ENCODE measurements around the gene TMEM74B. TPM values are rescaled to one million over a fixed set of nuclear protein-coding genes. Genes with fewer than 3 reads are reported as not detected.
A peak's percentile ranks its signal among the peaks of the same experiment; 100 is the strongest.

Gene TMEM74B
- polyA plus RNA-seq, 3 donors: not detected

DNA sequence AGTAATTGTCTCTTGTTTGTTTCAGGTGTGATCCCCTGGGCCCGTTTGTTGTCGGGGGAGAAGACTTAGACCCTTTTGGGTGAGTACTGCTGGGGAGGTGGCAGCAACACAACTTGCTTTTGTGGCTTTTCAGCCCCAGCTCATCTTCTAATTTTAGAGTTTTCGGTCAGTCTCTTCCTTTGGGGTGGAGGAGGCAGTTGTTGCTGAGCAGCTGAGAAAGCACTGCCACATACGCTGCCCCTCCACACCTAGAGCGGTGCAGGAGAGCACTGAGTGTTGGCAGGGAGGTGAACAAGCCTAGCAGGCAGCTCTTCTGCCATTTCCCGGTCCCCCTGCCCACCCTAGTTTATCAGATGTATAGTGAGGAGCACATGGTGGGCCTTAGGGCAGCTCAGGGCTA lies 21.7 kb downstream of the TMEM74B start:
- H3K9ac ChIP-seq (ENCODE audit: insufficient read depth, low read length, poor library complexity, severe bottlenecking): no peak overlapping the region
- peaks cover 7% of the 10 kb centered on the region for H3K4me1 Mint-ChIP-seq
- no peaks in the 10 kb centered on the region for H3K4me1 ChIP-seq (ENCODE audit: control insufficient read depth in 1 of 2, insufficient read depth in 2 of 2, low read length in 2 of 2)
- TF ChIP-seq, protein P1, sequence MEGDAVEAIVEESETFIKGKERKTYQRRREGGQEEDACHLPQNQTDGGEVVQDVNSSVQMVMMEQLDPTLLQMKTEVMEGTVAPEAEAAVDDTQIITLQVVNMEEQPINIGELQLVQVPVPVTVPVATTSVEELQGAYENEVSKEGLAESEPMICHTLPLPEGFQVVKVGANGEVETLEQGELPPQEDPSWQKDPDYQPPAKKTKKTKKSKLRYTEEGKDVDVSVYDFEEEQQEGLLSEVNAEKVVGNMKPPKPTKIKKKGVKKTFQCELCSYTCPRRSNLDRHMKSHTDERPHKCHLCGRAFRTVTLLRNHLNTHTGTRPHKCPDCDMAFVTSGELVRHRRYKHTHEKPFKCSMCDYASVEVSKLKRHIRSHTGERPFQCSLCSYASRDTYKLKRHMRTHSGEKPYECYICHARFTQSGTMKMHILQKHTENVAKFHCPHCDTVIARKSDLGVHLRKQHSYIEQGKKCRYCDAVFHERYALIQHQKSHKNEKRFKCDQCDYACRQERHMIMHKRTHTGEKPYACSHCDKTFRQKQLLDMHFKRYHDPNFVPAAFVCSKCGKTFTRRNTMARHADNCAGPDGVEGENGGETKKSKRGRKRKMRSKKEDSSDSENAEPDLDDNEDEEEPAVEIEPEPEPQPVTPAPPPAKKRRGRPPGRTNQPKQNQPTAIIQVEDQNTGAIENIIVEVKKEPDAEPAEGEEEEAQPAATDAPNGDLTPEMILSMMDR (IDR thresholded peaks at IDR 0.05): no peak
- no CpG with 5 or more reads among the region's 6 CpGs for WGBS (ENCODE audit: insufficient coverage)
- H4K20me1 ChIP-seq (ENCODE audit: insufficient read depth, low read length): peaks cover 35% of the 10 kb centered on the region
- peak overlapping the region in 1 of 7 donors; percentile 31 for H3K27ac Mint-ChIP-seq
- no peak overlapping the region for H2AFZ ChIP-seq (ENCODE audit: insufficient read depth, low read depth, low read length, poor library complexity, severe bottlenecking)
- H3K4me3 Mint-ChIP-seq: no peak overlapping the region
- H3K4me3 ChIP-seq (replicated peaks in 1 of 3; ENCODE audit: low read depth in 2 of 3, low read length in 3 of 3): no peak overlapping the region
- H3K9me3 Mint-ChIP-seq: peaks cover 0 to 3% (median 0%) of the 10 kb centered on the region in 7 donors
- peaks cover 0 to 2% (median 0%) of the 10 kb centered on the region in 3 donors for H3K27me3 Mint-ChIP-seq (ENCODE audit: low read depth in 3 of 3)
- no peaks in the 10 kb centered on the region for H3K79me2 ChIP-seq (ENCODE audit: insufficient read depth, low read length)
- no peak for DNase-seq
- intact Hi-C loops (cut with micrococcal nuclease): no loop called here
- H3K36me3 Mint-ChIP-seq: peaks cover 73 to 80% of the 10 kb centered on the region in 2 donors
- no peak overlapping the region for H3K4me2 ChIP-seq (replicated peaks; ENCODE audit: extremely low read depth, low read length, poor library complexity, severe bottlenecking)
- H3K36me3 ChIP-seq (replicated peaks in 1 of 2; ENCODE audit: control insufficient read depth in 1 of 2, insufficient read depth in 2 of 2, low read length in 2 of 2): peaks cover 84 to 87% of the 10 kb centered on the region in 2 donors
- no peak overlapping the region for H3K27ac ChIP-seq (ENCODE audit: low read depth in 1 of 2, low read length in 2 of 2)
- H3K27me3 ChIP-seq (ENCODE audit: control insufficient read depth in 2 of 2, insufficient read depth in 2 of 2, low read length in 2 of 2): no peaks in the 10 kb centered on the region
- H3K9me3 ChIP-seq (replicated peaks in 1 of 2; ENCODE audit: control insufficient read depth in 1 of 2, insufficient read depth in 1 of 2, low read length in 2 of 2): no peaks in the 10 kb centered on the region

DNA sequence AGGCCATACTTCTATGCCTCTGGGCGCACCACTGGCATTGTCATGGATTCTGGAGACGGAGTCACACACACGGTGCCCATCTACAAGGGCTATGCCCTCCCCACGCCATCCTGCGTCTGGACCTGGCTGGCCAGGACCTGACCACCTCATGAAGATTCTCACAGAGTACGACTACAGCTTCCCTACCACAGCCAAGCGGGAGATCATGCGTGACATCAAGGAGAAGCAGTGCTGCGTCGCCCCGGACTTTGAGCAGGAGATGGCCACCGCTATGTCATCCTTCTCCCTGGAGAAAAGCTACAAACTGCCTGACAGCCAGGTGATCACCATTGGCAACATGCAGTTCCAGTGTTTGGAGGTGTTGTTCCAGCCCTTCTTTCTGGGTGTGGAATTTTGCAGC lies 23.8 kb downstream of the TMEM74B start:
- DNase-seq: no peak
- H3K4me1 ChIP-seq (ENCODE audit: control insufficient read depth in 1 of 2, insufficient read depth in 2 of 2, low read length in 2 of 2): no peaks in the 10 kb centered on the region
- H3K79me2 ChIP-seq (ENCODE audit: insufficient read depth, low read length): no peaks in the 10 kb centered on the region
- Mint-ChIP-seq H3K4me3 (no peak overlapping the region), H3K27me3 (ENCODE audit: low read depth in 3 of 3) (peaks cover 0 to 3% (median 0%) of the 10 kb centered on the region in 3 donors), H3K27ac (no peak overlapping the region), H3K4me1 (peaks cover 7% of the 10 kb centered on the region), H3K36me3 (peaks cover 70 to 78% of the 10 kb centered on the region in 2 donors), H3K9me3 (peaks cover 0 to 3% (median 0%) of the 10 kb centered on the region in 7 donors)
- peaks cover 65 to 81% of the 10 kb centered on the region in 2 donors for H3K36me3 ChIP-seq (replicated peaks in 1 of 2; ENCODE audit: control insufficient read depth in 1 of 2, insufficient read depth in 2 of 2, low read length in 2 of 2)
- H3K4me3 ChIP-seq (replicated peaks in 1 of 3; ENCODE audit: low read depth in 2 of 3, low read length in 3 of 3): no peak overlapping the region
- no peaks in the 10 kb centered on the region for H3K27me3 ChIP-seq (ENCODE audit: control insufficient read depth in 2 of 2, insufficient read depth in 2 of 2, low read length in 2 of 2)
- 97% methylated on average over 10 of the region's 12 CpGs for WGBS (ENCODE audit: insufficient coverage)
- intact Hi-C loops (cut with micrococcal nuclease): no loop called here
- no peak overlapping the region for H3K27ac ChIP-seq (ENCODE audit: low read depth in 1 of 2, low read length in 2 of 2)
- H3K9ac ChIP-seq (ENCODE audit: insufficient read depth, low read length, poor library complexity, severe bottlenecking): no peak overlapping the region
- peaks cover 34% of the 10 kb centered on the region for H4K20me1 ChIP-seq (ENCODE audit: insufficient read depth, low read length)
- no peak overlapping the region for H2AFZ ChIP-seq (ENCODE audit: insufficient read depth, low read depth, low read length, poor library complexity, severe bottlenecking)
- TF ChIP-seq, protein P1 (IDR thresholded peaks at IDR 0.05): no peak
- no peaks in the 10 kb centered on the region for H3K9me3 ChIP-seq (replicated peaks in 1 of 2; ENCODE audit: control insufficient read depth in 1 of 2, insufficient read depth in 1 of 2, low read length in 2 of 2)
- H3K4me2 ChIP-seq (replicated peaks; ENCODE audit: extremely low read depth, low read length, poor library complexity, severe bottlenecking): no peak overlapping the region

Measured in CD14-positive monocyte (primary cell).